Kidney (tissue), 14 donors: ENCODE measurements around the gene SYT13. TPM values are rescaled to one million over a fixed set of nuclear protein-coding genes. Genes with fewer than 3 reads are reported as not detected.
A peak's percentile ranks its signal among the peaks of the same experiment; 100 is the strongest.

Source experiments
- DNase-seq, 5 donors: peaks; one replicate each; pipeline ENCODE4 v3.0.0-alpha.2; 2013 to 2020
- FAIRE-seq: peaks from 2 replicates; lab custom pipeline; 2012; peaks lifted over from hg19 to GRCh38; lab: Jason Lieb, UNC
- H3K27ac ChIP-seq, 2 donors: one replicate each; pipeline ENCODE4 v1.7.0; 2013; ENCODE audit warnings: low read depth in 2 of 2, low read length in 2 of 2, inconsistent platforms in 1 of 2
- H3K27me3 ChIP-seq: one replicate; pipeline ENCODE4 v1.7.1; 2013; ENCODE audit warnings: low read length, inconsistent platforms; ENCODE audit not compliant: control insufficient read depth, insufficient read depth
- H3K36me3 ChIP-seq, 3 donors: one replicate each; pipeline versions ENCODE4 v1.7.0 to v1.7.1; 2013; ENCODE audit warnings: low read length in 3 of 3, control low read depth in 1 of 3, inconsistent platforms in 1 of 3; ENCODE audit not compliant: insufficient read depth in 3 of 3, control insufficient read depth in 2 of 3
- H3K4me1 ChIP-seq, 3 donors: one replicate each; pipeline versions ENCODE4 v1.7.0 to v1.7.1; 2013; ENCODE audit warnings: low read length in 3 of 3, inconsistent platforms in 1 of 3, low read depth in 1 of 3; ENCODE audit not compliant: control insufficient read depth in 2 of 3, insufficient read depth in 2 of 3
- H3K4me3 ChIP-seq, 3 donors: one replicate each; pipeline versions ENCODE4 v1.7.0 to v1.8.1; 2013; ENCODE audit warnings: low read length in 3 of 3, control low read depth in 1 of 3, inconsistent platforms in 1 of 3
- H3K9ac ChIP-seq, 3 donors: one replicate each; pipeline versions ENCODE4 v1.7.0 to v1.7.1; 2013; ENCODE audit warnings: low read length in 3 of 3, control low read depth in 1 of 3, inconsistent platforms in 1 of 3
- H3K9me3 ChIP-seq, 3 donors: one replicate each; pipeline versions ENCODE4 v1.7.0 to v1.7.1; 2013; ENCODE audit warnings: low read length in 3 of 3, control low read depth in 1 of 3, inconsistent platforms in 1 of 3; ENCODE audit not compliant: control insufficient read depth in 2 of 3, insufficient read depth in 1 of 3
- CTCF ChIP-seq: IDR thresholded peaks from 3 replicates; pipeline ENCODE4 v1.5.1; 2012; ENCODE audit warnings: mild to moderate bottlenecking, moderate library complexity, borderline replicate concordance; ENCODE audit not compliant: insufficient read depth; ENCODE audit errors: extremely low read depth
- intact Hi-C: fragments of 100-400 bp; cut with DNase I; formaldehyde crosslinking; loops from one replicate; pipeline ENCODE4 v1.11.1; 2022
- polyA plus RNA-seq: library from polyadenylated mRNA; stranded (reverse); fragments of 350-450 nt; fragmentation: Illumina TruSeq; extraction: RNeasy Lipid Tissue Mini Kit (QIAGEN cat#74804); gene quantifications from one replicate; pipeline ENCODE4 v1.2.3, GENCODE V29; 2014; ENCODE audit warnings: low read depth, low replicate concordance; ENCODE audit not compliant: insufficient read depth
- total RNA-seq: library from RNA; stranded (reverse); fragmentation: NEBNext Ultra II Directional; extraction: Animal tissue kit (Norgen Biotek cat#: 25700); gene quantifications from one replicate; pipeline ENCODE4 v1.2.1, GENCODE V29; 2021
- donor health status: control.
- donor health status: control.
- donor health status: control.
- donor health status: control.
- donor health status: control.
- donor health status: DM: yes; HTN: yes; CAD: no.
- donor health status: Normal renal cell carcinoma (clear cell type).

SYT13 gene
- total and polyA plus RNA-seq, 2 donors from 2014 or later = 6.8 to 16.4 TPM

GRCh38 chr11:45212566-45213315 is 73.4 kb downstream of the SYT13 start:
- TF ChIP-seq CTCF = no peak
- Histone ChIP-seq H3K36me3 (peaks cover 0 to 8% (median 6%) of the 10 kb centered on the region in 3 donors), H3K9ac (no peak overlapping the region), H3K4me1 (peaks cover 0 to 22% (median 6%) of the 10 kb centered on the region in 3 donors), H3K27ac (no peak overlapping the region), H3K9me3 (no peaks in the 10 kb centered on the region), H3K27me3 (no peaks in the 10 kb centered on the region), H3K4me3 (no peak overlapping the region)
- DNase-seq (peak in 1 of 5 donors; percentile 38), FAIRE-seq (no peak)
- intact Hi-C loops = no loop called here

GRCh38 chr11:45211732-45212131 is 74.4 kb downstream of the SYT13 start:
- Histone ChIP-seq H3K36me3 (peaks cover 0 to 8% (median 6%) of the 10 kb centered on the region in 3 donors), H3K4me1 (peaks cover 0 to 22% (median 6%) of the 10 kb centered on the region in 3 donors), H3K9ac (no peak overlapping the region), H3K27ac (no peak overlapping the region), H3K9me3 (no peaks in the 10 kb centered on the region), H3K27me3 (no peaks in the 10 kb centered on the region), H3K4me3 (no peak overlapping the region)
- DNase-seq (no peak), FAIRE-seq (no peak)
- no peak for TF ChIP-seq CTCF
- intact Hi-C loops = no loop called here

DNA sequence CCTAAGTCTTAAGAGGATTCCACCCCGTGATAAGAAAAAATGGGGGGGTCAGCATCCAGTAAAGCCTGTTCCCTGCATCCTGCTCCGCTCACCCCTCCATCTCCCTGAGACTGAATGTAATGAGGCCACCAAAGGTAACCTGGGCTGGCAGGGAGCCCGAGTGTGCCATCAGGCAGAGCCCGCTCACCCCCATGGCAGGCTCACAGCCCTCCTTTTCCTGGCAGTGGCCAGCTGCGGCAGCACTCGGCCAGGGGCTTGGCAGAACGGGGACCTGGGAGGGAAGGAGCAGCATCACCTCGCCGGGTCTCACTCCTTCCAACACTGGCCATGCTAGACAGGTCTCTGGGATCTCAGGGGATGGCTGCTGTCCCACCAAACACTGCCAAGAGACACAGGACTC is 75.3 kb downstream of the SYT13 start:
- Histone ChIP-seq H3K36me3 (peaks cover 0 to 8% (median 6%) of the 10 kb centered on the region in 3 donors), H3K4me3 (no peak overlapping the region), H3K9ac (no peak overlapping the region), H3K27ac (no peak overlapping the region), H3K9me3 (no peaks in the 10 kb centered on the region), H3K27me3 (no peaks in the 10 kb centered on the region), H3K4me1 (peaks cover 0 to 21% (median 6%) of the 10 kb centered on the region in 3 donors)
- DNase-seq (peak in 1 of 5 donors; percentile 50), FAIRE-seq (no peak)
- intact Hi-C loops = no loop called here
- TF ChIP-seq CTCF = no peak
